Hepatocyte (in vitro differentiated cells): ENCODE measurements around the gene PPP1R12A. TPM values are rescaled to one million over a fixed set of nuclear protein-coding genes. Genes with fewer than 3 reads are reported as not detected.
"Not testable (repeated sequence)": the region's sequence is repeated elsewhere in the genome, so short reads cannot be mapped to it uniquely, and the experiment has no call there.

Experiments used
- DNase-seq: peaks from one replicate; pipeline ENCODE4 v3.0.0-alpha.2; 2016; ENCODE audit warnings: low spot score
- H2AFZ ChIP-seq: fragments of 200-600 bp; sonication (generic); 2 replicates; pipeline ENCODE4 v1.6.0; 2016; ENCODE audit warnings: antibody characterized with exemption, mild to moderate bottlenecking
- H3K27ac ChIP-seq: fragments of 200-600 bp; sonication (generic); 2 replicates; pipeline ENCODE4 v1.5.1; 2016; ENCODE audit warnings: mild to moderate bottlenecking
- H3K27me3 ChIP-seq: fragments of 200-600 bp; sonication (generic); 2 replicates; pipeline ENCODE4 v1.6.1; 2016
- H3K36me3 ChIP-seq: fragments of 200-600 bp; sonication (generic); replicated peaks from 2 replicates; pipeline ENCODE4 v1.5.1; 2016; ENCODE audit warnings: low read depth; ENCODE audit not compliant: insufficient read depth
- H3K4me1 ChIP-seq: fragments of 200-600 bp; sonication (generic); 2 replicates; pipeline ENCODE4 v1.5.1; 2016; ENCODE audit warnings: mild to moderate bottlenecking, moderate library complexity; ENCODE audit not compliant: insufficient read depth
- H3K4me2 ChIP-seq: fragments of 200-600 bp; sonication (generic); 2 replicates; pipeline ENCODE4 v1.6.0; 2016
- H3K4me3 ChIP-seq: fragments of 200-600 bp; sonication (generic); 2 replicates; pipeline ENCODE4 v1.5.1; 2016; ENCODE audit warnings: mild to moderate bottlenecking
- H3K79me2 ChIP-seq: fragments of 200-600 bp; sonication (generic); 2 replicates; pipeline ENCODE4 v1.6.0; 2017; ENCODE audit warnings: mild to moderate bottlenecking
- H3K9me2 ChIP-seq: fragments of 200-600 bp; sonication (generic); replicated peaks from 2 replicates; pipeline ENCODE4 v1.6.0; 2017; ENCODE audit warnings: mild to moderate bottlenecking; ENCODE audit not compliant: insufficient read depth
- H3K9me3 ChIP-seq: fragments of 200-600 bp; sonication (generic); 2 replicates; pipeline ENCODE4 v1.5.1; 2016; ENCODE audit warnings: low read depth, mild to moderate bottlenecking
- H4K20me1 ChIP-seq: fragments of 200-600 bp; sonication (generic); 2 replicates; pipeline ENCODE4 v1.6.0; 2016; ENCODE audit warnings: mild to moderate bottlenecking; ENCODE audit not compliant: insufficient read depth, poor library complexity, severe bottlenecking
- EZH2 ChIP-seq: fragments of 200-600 bp; sonication (generic); IDR thresholded peaks from 2 replicates; pipeline ENCODE4 v1.6.1; 2016; ENCODE audit warnings: antibody characterized with exemption, mild to moderate bottlenecking, borderline replicate concordance
- EZH2phosphoT487 ChIP-seq: fragments of 200-600 bp; sonication (generic); IDR thresholded peaks from one replicate; pipeline ENCODE4 v1.6.1; 2018; ENCODE audit warnings: antibody characterized with exemption, mild to moderate bottlenecking, low read depth, moderate library complexity; ENCODE audit not compliant: unreplicated experiment, severe bottlenecking
- WGBS: methylation state at CpG from one replicate; pipeline ENCODE4 v1.1.6; 2016; ENCODE audit warnings: low lambda C conversion rate; ENCODE audit errors: missing lambda C conversion rate; 5-methylcytosine and 5-hydroxymethylcytosine counted together
- polyA plus RNA-seq: library from polyadenylated mRNA; unstranded; fragments of >200 nt; fragmentation: Nextera tagmentation; extraction: Ambion mirVana; gene quantifications from 2 replicates; pipeline ENCODE4 v1.2.1, GENCODE V29; 2016
- total RNA-seq: library from RNA; depleted of rRNA; stranded (reverse); fragments of >200 nt; gene quantifications from 2 replicates; pipeline ENCODE4 v1.2.3, GENCODE V29; 2014
- TF ChIP-seq, protein P1 (sequence below): fragments of 200-600 bp; sonication (generic); IDR thresholded peaks from 2 replicates; pipeline ENCODE4 v1.5.1; 2016; ENCODE audit warnings: antibody characterized with exemption, mild to moderate bottlenecking; ENCODE audit not compliant: poor library complexity

Gene PPP1R12A
- total and polyA plus RNA-seq, 2 experiments from 2014 or later: 71.7 to 74.0 TPM

DNA sequence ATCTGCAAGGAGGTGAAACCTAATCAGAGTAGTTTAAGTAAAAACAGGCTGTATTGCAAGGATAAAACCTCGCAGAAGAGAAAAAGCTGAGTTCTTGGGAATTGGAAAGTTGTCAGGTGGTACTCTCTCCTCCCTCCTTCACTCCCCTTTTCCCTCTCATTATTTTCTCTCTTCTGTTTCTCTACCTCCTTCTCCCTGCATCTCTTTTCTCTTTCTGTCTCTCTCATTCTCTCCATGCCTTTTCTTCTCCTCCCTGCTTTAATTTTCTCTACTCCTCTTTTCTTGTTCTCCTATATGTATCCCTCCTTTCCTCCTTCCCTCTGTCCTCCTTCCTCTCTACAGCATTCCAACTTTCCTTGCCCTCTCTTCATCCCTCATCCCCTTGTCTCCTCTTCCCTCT, 14.2 kb upstream of the PPP1R12A start:
- no peak for DNase-seq
- WGBS: 75% methylated on average over 1 of the region's 1 CpG
- H3K9me3 ChIP-seq: no peaks in the 10 kb centered on the region
- H3K27me3 ChIP-seq: no peaks in the 10 kb centered on the region
- no peaks in the 10 kb centered on the region for H3K9me2 ChIP-seq
- no peak overlapping the region for H3K4me2 ChIP-seq
- no peak overlapping the region for H2AFZ ChIP-seq
- H3K4me3 ChIP-seq: no peak overlapping the region
- no peaks in the 10 kb centered on the region for H3K36me3 ChIP-seq
- H3K4me1 ChIP-seq: peaks cover 9% of the 10 kb centered on the region
- TF ChIP-seq EZH2phosphoT487 (no peak), EZH2 (no peak)
- TF ChIP-seq, protein P1, sequence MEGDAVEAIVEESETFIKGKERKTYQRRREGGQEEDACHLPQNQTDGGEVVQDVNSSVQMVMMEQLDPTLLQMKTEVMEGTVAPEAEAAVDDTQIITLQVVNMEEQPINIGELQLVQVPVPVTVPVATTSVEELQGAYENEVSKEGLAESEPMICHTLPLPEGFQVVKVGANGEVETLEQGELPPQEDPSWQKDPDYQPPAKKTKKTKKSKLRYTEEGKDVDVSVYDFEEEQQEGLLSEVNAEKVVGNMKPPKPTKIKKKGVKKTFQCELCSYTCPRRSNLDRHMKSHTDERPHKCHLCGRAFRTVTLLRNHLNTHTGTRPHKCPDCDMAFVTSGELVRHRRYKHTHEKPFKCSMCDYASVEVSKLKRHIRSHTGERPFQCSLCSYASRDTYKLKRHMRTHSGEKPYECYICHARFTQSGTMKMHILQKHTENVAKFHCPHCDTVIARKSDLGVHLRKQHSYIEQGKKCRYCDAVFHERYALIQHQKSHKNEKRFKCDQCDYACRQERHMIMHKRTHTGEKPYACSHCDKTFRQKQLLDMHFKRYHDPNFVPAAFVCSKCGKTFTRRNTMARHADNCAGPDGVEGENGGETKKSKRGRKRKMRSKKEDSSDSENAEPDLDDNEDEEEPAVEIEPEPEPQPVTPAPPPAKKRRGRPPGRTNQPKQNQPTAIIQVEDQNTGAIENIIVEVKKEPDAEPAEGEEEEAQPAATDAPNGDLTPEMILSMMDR: no peak
- no peaks in the 10 kb centered on the region for H4K20me1 ChIP-seq
- no peak overlapping the region for H3K27ac ChIP-seq
- no peaks in the 10 kb centered on the region for H3K79me2 ChIP-seq

GRCh38 chr12:79945433-79945832, 10.5 kb upstream of the PPP1R12A start:
- Histone ChIP-seq H2AFZ (no peak overlapping the region), H3K36me3 (no peaks in the 10 kb centered on the region), H3K27me3 (no peaks in the 10 kb centered on the region), H3K4me2 (peak overlapping the region; percentile 53), H3K27ac (no peak overlapping the region), H3K9me3 (no peaks in the 10 kb centered on the region), H4K20me1 (no peaks in the 10 kb centered on the region), H3K79me2 (no peaks in the 10 kb centered on the region), H3K4me3 (no peak overlapping the region), H3K4me1 (peaks cover 9% of the 10 kb centered on the region), H3K9me2 (no peaks in the 10 kb centered on the region)
- WGBS: 52% methylated on average over 4 of the region's 4 CpGs
- no peak for DNase-seq
- TF ChIP-seq EZH2phosphoT487 (no peak), EZH2 (no peak)
- TF ChIP-seq, protein P1: no peak

DNA sequence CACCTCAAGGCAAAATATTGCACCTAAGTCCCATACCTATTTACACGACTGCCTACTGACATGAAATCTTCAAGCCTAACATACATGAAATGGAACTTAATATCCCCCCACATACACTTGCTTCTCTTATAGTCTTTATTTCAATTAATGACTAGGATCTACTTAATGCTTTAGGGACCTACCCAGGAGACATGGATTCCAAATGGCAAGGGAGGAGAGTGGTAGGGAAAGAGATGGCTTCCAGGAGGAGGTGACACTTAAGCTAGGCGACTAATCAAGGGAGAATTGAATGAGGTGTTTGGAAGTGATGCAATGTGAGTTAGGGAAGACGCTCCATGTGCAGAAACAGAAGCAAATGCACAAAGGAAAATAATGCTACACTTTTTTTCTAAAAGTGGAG, 9.7 kb upstream of the PPP1R12A start:
- H3K36me3 ChIP-seq: no peaks in the 10 kb centered on the region
- no peak overlapping the region for H3K4me3 ChIP-seq
- H3K4me2 ChIP-seq: no peak overlapping the region
- H3K27me3 ChIP-seq: no peaks in the 10 kb centered on the region
- 89% methylated on average over 3 of the region's 3 CpGs for WGBS
- H3K9me3 ChIP-seq: no peaks in the 10 kb centered on the region
- no peaks in the 10 kb centered on the region for H4K20me1 ChIP-seq
- no peak overlapping the region for H3K27ac ChIP-seq
- H2AFZ ChIP-seq: no peak overlapping the region
- DNase-seq: no peak
- no peaks in the 10 kb centered on the region for H3K9me2 ChIP-seq
- peaks cover 9% of the 10 kb centered on the region for H3K4me1 ChIP-seq
- no peak for TF ChIP-seq EZH2phosphoT487
- TF ChIP-seq EZH2: no peak
- TF ChIP-seq, protein P1: no peak
- no peaks in the 10 kb centered on the region for H3K79me2 ChIP-seq

- not testable (repeated sequence) for H3K4me2 ChIP-seq, DNase-seq, H3K27ac ChIP-seq, H3K4me1 ChIP-seq, H3K79me2 ChIP-seq, H4K20me1 ChIP-seq, H3K27me3 ChIP-seq, H3K36me3 ChIP-seq, H3K9me3 ChIP-seq, H2AFZ ChIP-seq, H3K4me3 ChIP-seq, H3K9me2 ChIP-seq
- 100% methylated on average over 2 of the region's 2 CpGs for WGBS
Measured at GRCh38 chr12:79942846-79943245, 7.9 kb upstream of the PPP1R12A start.
